HCT116 (cell line): ENCODE data around the gene ADARB2. TPM values are rescaled to one million over a fixed set of nuclear protein-coding genes. Genes with fewer than 3 reads are reported as not detected.
A peak's percentile ranks its signal among the peaks of the same experiment; 100 is the strongest.

Experiments
- ATAC-seq: fragments of 200-7000 bp; cut with Tn5 transposase; 2 replicates; pipeline ENCODE4 v1.9.1; 2020; ENCODE audit warnings: mild to moderate bottlenecking, moderate library complexity
- BruUV-seq: library from RNA; stranded (reverse); fragments of 400-500 nt; replicated peaks from 2 replicates; lab custom pipeline; 2021; lab: Mats Ljungman, UMichigan
- CTCF ChIA-PET: fragments of 300-600 bp; sonication (Branson Sonifier 250); formaldehyde crosslinking; loops from one replicate; lab custom pipeline; 2021; ENCODE audit warnings: antibody characterized with exemption; lab: Charles Lee
- POLR2A ChIA-PET: fragments of 300-600, 350-600 bp; sonication (Branson Sonifier 250); formaldehyde crosslinking; loops from one replicate; lab custom pipeline; 2021; ENCODE audit warnings: antibody characterized with exemption; lab: Charles Lee
- RAD21 ChIA-PET, 2 experiments: fragments of 300-600 bp; sonication (Branson Sonifier 250); formaldehyde crosslinking; loops; one replicate each; lab custom pipeline; 2023; ENCODE audit warnings: low total read pairs in 2 of 2; ENCODE audit not compliant: uncharacterized antibody in 2 of 2, unreplicated experiment in 2 of 2, low non-redundant PET in 1 of 2; lab: Charles Lee
- DNase-seq: peaks from one replicate; pipeline ENCODE4 v3.0.0-alpha.2; 2010; ENCODE audit warnings: low read depth, low spot score
- H2AFZ ChIP-seq: fragments of 200-600 bp; shearing (Covaris generic), sonication (generic); 2 replicates; pipeline ENCODE4 v1.6.1; 2017; ENCODE audit warnings: low read depth, mixed run types, mixed read lengths, antibody characterized with exemption, low read length; ENCODE audit not compliant: poor library complexity, severe bottlenecking
- H3K27ac ChIP-seq: 2 replicates; pipeline ENCODE4 v1.5.1; 2012; ENCODE audit warnings: low read depth, low read length
- H3K27me3 ChIP-seq: fragments of 200-600 bp; sonication (generic); 2 replicates; pipeline ENCODE4 v1.6.1; 2016; ENCODE audit warnings: mixed run types, low read length, mixed read lengths; ENCODE audit not compliant: insufficient read depth
- H3K36me3 ChIP-seq, 2 experiments: fragments of 200-500 bp in 1 of 2; fragments of 200-600 bp in 1 of 2; sonication (Bioruptor generic) in 1 of 2; sonication (generic) in 1 of 2; 2 replicates each; pipeline versions ENCODE4 v1.5.1 to v1.6.1; 2014 to 2016; ENCODE audit warnings: low read length in 2 of 2, inconsistent platforms in 1 of 2, mixed read lengths in 1 of 2, mixed run types in 1 of 2; ENCODE audit not compliant: insufficient read depth in 2 of 2, control insufficient read depth in 1 of 2
- H3K4me1 ChIP-seq, 2 experiments: fragments of 200-600 bp in 1 of 2; sonication (generic) in 1 of 2; 2 replicates each; pipeline versions ENCODE4 v1.5.1 to v1.6.1; 2012 to 2017; ENCODE audit warnings: low read length in 2 of 2, inconsistent platforms in 1 of 2, mild to moderate bottlenecking in 1 of 2, mixed read lengths in 1 of 2, mixed run types in 1 of 2, moderate library complexity in 1 of 2; ENCODE audit not compliant: insufficient read depth in 2 of 2, control insufficient read depth in 1 of 2
- H3K4me2 ChIP-seq: fragments of 200-600 bp; sonication (generic); 2 replicates; pipeline ENCODE4 v1.6.1; 2017; ENCODE audit warnings: mixed run types, low read length, mixed read lengths
- H3K4me3 ChIP-seq, 2 experiments: fragments of 200-600 bp in 1 of 2; sonication (generic) in 1 of 2; replicated peaks in 1 of 2; 2 replicates each; pipeline ENCODE4 v1.5.1; 2011 to 2016; ENCODE audit warnings: low read length in 2 of 2, control low read depth in 1 of 2, low read depth in 1 of 2, mild to moderate bottlenecking in 1 of 2, mixed read lengths in 1 of 2, mixed run types in 1 of 2
- H3K79me2 ChIP-seq: fragments of 200-600 bp; sonication (generic); 2 replicates; pipeline ENCODE4 v1.6.1; 2017; ENCODE audit warnings: mild to moderate bottlenecking, mixed run types, low read length, moderate library complexity, mixed read lengths; ENCODE audit not compliant: insufficient read depth
- H3K9ac ChIP-seq: fragments of 200-600 bp; sonication (generic); 2 replicates; pipeline ENCODE4 v1.6.1; 2016; ENCODE audit warnings: low read length, mixed read lengths
- H3K9me2 ChIP-seq: fragments of 200-600 bp; sonication (generic), shearing (Covaris generic); 2 replicates; pipeline ENCODE4 v1.6.1; 2017; ENCODE audit warnings: mixed run types, mild to moderate bottlenecking, moderate library complexity; ENCODE audit not compliant: insufficient read depth
- H3K9me3 ChIP-seq, 2 experiments: fragments of 200-500 bp in 1 of 2; fragments of 200-600 bp in 1 of 2; sonication (Bioruptor generic) in 1 of 2; sonication (generic) in 1 of 2; 2 replicates each; pipeline ENCODE4 v1.6.1; 2014 to 2017; ENCODE audit warnings: low read length in 2 of 2, mixed read lengths in 2 of 2, inconsistent platforms in 1 of 2, low read depth in 1 of 2, mild to moderate bottlenecking in 1 of 2, mixed run types in 1 of 2, moderate library complexity in 1 of 2; ENCODE audit not compliant: control insufficient read depth in 1 of 2, insufficient read depth in 1 of 2
- H4K20me1 ChIP-seq: fragments of 200-600 bp; sonication (generic), shearing (Covaris generic); 2 replicates; pipeline ENCODE4 v1.6.1; 2017; ENCODE audit warnings: mixed run types, mild to moderate bottlenecking, moderate library complexity; ENCODE audit not compliant: insufficient read depth
- ATF3 ChIP-seq: IDR thresholded peaks from 2 replicates; pipeline ENCODE4 v1.6.1; 2012
- FOSL1 ChIP-seq: IDR thresholded peaks from 2 replicates; pipeline ENCODE4 v1.6.1; 2012; ENCODE audit warnings: low read depth
- JUND ChIP-seq: IDR thresholded peaks from 2 replicates; pipeline ENCODE4 v1.6.1; 2012
- POLR2A ChIP-seq: IDR thresholded peaks from 2 replicates; pipeline ENCODE4 v1.7.0; 2011; ENCODE audit warnings: borderline replicate concordance; ENCODE audit not compliant: insufficient read depth, insufficient read length; ENCODE audit errors: extremely low read depth
- RAD21 ChIP-seq: IDR thresholded peaks from 2 replicates; pipeline ENCODE4 v1.6.1; 2012; ENCODE audit warnings: low read depth, mild to moderate bottlenecking
- SIN3A ChIP-seq: IDR thresholded peaks from 2 replicates; pipeline ENCODE4 v1.6.1; 2012; ENCODE audit warnings: low read depth
- SP1 ChIP-seq: IDR thresholded peaks from 2 replicates; pipeline ENCODE4 v1.6.1; 2012; ENCODE audit warnings: low read depth
- YY1 ChIP-seq: IDR thresholded peaks from 2 replicates; pipeline ENCODE4 v1.6.1; 2011; ENCODE audit warnings: low read length, low read depth, moderate library complexity, mild to moderate bottlenecking; ENCODE audit not compliant: insufficient replicate concordance; ENCODE audit errors: extremely low read depth
- ZBTB33 ChIP-seq: IDR thresholded peaks from 2 replicates; pipeline ENCODE4 v1.6.1; 2011; ENCODE audit warnings: mild to moderate bottlenecking, low read length, moderate library complexity; ENCODE audit not compliant: insufficient replicate concordance; ENCODE audit errors: extremely low read depth
- ZFX ChIP-seq: fragments of 450-650 bp; IDR thresholded peaks from 2 replicates; pipeline ENCODE4 v1.6.1; 2017
- intact Hi-C: fragments of 100-400 bp; cut with micrococcal nuclease; formaldehyde crosslinking; loops from 2 replicates; pipeline ENCODE4 v1.10.0; 2022
- total RNA-seq: library from RNA; stranded (reverse); gene quantifications from one replicate; pipeline ENCODE4 v1.2.1, GENCODE V29; 2021; ENCODE audit not compliant: unreplicated experiment

The ADARB2 gene
- total RNA-seq, 1 experiment from 2014 or later, result not detected

DNA sequence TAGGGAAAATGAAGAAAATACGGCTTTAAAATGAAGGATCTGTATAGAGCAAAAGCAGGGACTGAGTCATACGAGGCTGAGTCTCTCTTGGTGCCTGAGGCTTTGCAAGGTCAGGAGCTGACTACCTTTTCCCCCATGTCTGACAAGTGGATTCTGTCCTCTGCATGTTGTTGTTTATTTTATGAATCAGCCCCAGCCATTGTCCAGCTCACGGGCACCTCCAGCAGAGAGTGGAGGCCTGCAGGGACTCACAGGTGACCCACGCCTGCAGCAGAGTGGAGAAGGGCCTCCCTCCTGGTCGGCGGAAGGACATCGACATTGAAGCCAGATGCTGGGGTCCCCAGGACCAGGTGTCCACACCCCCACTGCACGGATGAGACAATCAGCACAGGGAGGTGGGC, 447.3 kb downstream of the ADARB2 start:
- no peaks in the 10 kb centered on the region for H4K20me1 ChIP-seq
- intact Hi-C loops, result no loop called here
- H3K9me3 ChIP-seq, result no peaks in the 10 kb centered on the region
- peaks cover 47% of the 10 kb centered on the region for H3K27me3 ChIP-seq
- TF ChIP-seq JUND, result no peak
- TF ChIP-seq ZFX, result no peak
- TF ChIP-seq FOSL1, result no peak
- no peak for TF ChIP-seq ZBTB33
- TF ChIP-seq YY1, result no peak
- no peak for TF ChIP-seq POLR2A
- TF ChIP-seq RAD21, result no peak
- TF ChIP-seq SP1, result no peak
- TF ChIP-seq ATF3, result no peak
- TF ChIP-seq SIN3A, result no peak
- ChIA-PET RAD21 (no interaction called here), POLR2A (no interaction called here), CTCF (no interaction called here)
- no peak overlapping the region for H3K4me2 ChIP-seq
- no TSS peak for BruUV-seq
- H3K4me3 ChIP-seq, result no peak overlapping the region
- H2AFZ ChIP-seq, result no peak overlapping the region
- no peak for DNase-seq
- no peaks in the 10 kb centered on the region for H3K36me3 ChIP-seq
- H3K9me2 ChIP-seq, result no peaks in the 10 kb centered on the region
- ATAC-seq, result 0 out of 2 replicates have a peak, but pooled peaks have one; percentile 38
- H3K9ac ChIP-seq, result no peak overlapping the region
- H3K27ac ChIP-seq, result no peak overlapping the region
- H3K4me1 ChIP-seq, result no peaks in the 10 kb centered on the region
- H3K79me2 ChIP-seq, result no peaks in the 10 kb centered on the region
